GM23248 (cell line): ENCODE data around the gene CALCOCO2. TPM values are rescaled to one million over a fixed set of nuclear protein-coding genes. Genes with fewer than 3 reads are reported as not detected.

Experiments
- DNase-seq: peaks from one replicate; pipeline ENCODE4 v3.0.0-alpha.2; 2015
- H2AFZ ChIP-seq: fragments of 200-600 bp; sonication (generic); 2 replicates; pipeline ENCODE4 v1.6.1; 2016; ENCODE audit warnings: antibody characterized with exemption
- H3F3A ChIP-seq: fragments of 200-600 bp; sonication (generic); 2 replicates; pipeline ENCODE4 v1.6.1; 2016; ENCODE audit warnings: mild to moderate bottlenecking, antibody characterized with exemption, mixed run types; ENCODE audit not compliant: insufficient read depth
- H3K27ac ChIP-seq: fragments of 200-600 bp; sonication (generic); 2 replicates; pipeline ENCODE4 v1.5.1; 2016; ENCODE audit warnings: mild to moderate bottlenecking
- H3K27me3 ChIP-seq: fragments of 200-600 bp; sonication (generic); replicated peaks from 2 replicates; pipeline ENCODE4 v1.6.1; 2016; ENCODE audit warnings: mild to moderate bottlenecking; ENCODE audit not compliant: insufficient read depth
- H3K36me3 ChIP-seq: fragments of 200-600 bp; sonication (generic); 2 replicates; pipeline ENCODE4 v1.6.1; 2016; ENCODE audit warnings: low read depth, mild to moderate bottlenecking
- H3K4me1 ChIP-seq: fragments of 200-600 bp; sonication (generic); 2 replicates; pipeline ENCODE4 v1.6.1; 2016; ENCODE audit warnings: mild to moderate bottlenecking; ENCODE audit not compliant: insufficient read depth
- H3K4me2 ChIP-seq: fragments of 200-600 bp; sonication (generic); one replicate; pipeline ENCODE4 v1.6.1; 2016; ENCODE audit warnings: mild to moderate bottlenecking; ENCODE audit not compliant: unreplicated experiment
- H3K4me3 ChIP-seq: fragments of 200-600 bp; sonication (generic); 2 replicates; pipeline ENCODE4 v1.5.1; 2016; ENCODE audit warnings: mild to moderate bottlenecking
- H3K79me2 ChIP-seq: fragments of 200-600 bp; sonication (generic); 2 replicates; pipeline ENCODE4 v1.6.1; 2016; ENCODE audit warnings: mild to moderate bottlenecking; ENCODE audit not compliant: insufficient read depth
- H3K9ac ChIP-seq: fragments of 200-600 bp; sonication (generic); 2 replicates; pipeline ENCODE4 v1.6.1; 2016; ENCODE audit warnings: mild to moderate bottlenecking
- H3K9me2 ChIP-seq: fragments of 200-600 bp; sonication (generic); 2 replicates; pipeline ENCODE4 v1.6.1; 2016; ENCODE audit warnings: mixed run types, mild to moderate bottlenecking, moderate library complexity; ENCODE audit not compliant: insufficient read depth
- H3K9me3 ChIP-seq: fragments of 200-600 bp; sonication (generic); one replicate; pipeline ENCODE4 v1.6.1; 2017; ENCODE audit warnings: low read depth
- H4K20me1 ChIP-seq: fragments of 200-600 bp; sonication (generic); 2 replicates; pipeline ENCODE4 v1.6.0; 2016; ENCODE audit not compliant: insufficient read depth
- EZH2 ChIP-seq: fragments of 200-600 bp; sonication (generic); IDR thresholded peaks from 2 replicates; pipeline ENCODE4 v1.6.1; 2018; ENCODE audit warnings: antibody characterized with exemption, mild to moderate bottlenecking; ENCODE audit not compliant: insufficient read depth, poor library complexity, severe bottlenecking
- EZH2phosphoT487 ChIP-seq: fragments of 200-600 bp; sonication (generic); IDR thresholded peaks from 2 replicates; pipeline ENCODE4 v1.6.1; 2018; ENCODE audit warnings: antibody characterized with exemption, moderate library complexity, mild to moderate bottlenecking, low read depth; ENCODE audit not compliant: insufficient read depth
- WGBS, 2 experiments: methylation state at CpG; one replicate each; pipeline ENCODE4 v1.1.6; 2015 to 2017; ENCODE audit warnings: low lambda C conversion rate in 2 of 2, low coverage in 1 of 2; ENCODE audit errors: missing lambda C conversion rate in 2 of 2; 5-methylcytosine and 5-hydroxymethylcytosine counted together
- in situ Hi-C: fragments of 300-500 bp; cut with MboI; formaldehyde crosslinking; loops from 2 replicates; pipeline ENCODE4 v1.15.0; 2020
- polyA plus RNA-seq: library from polyadenylated mRNA; unstranded; fragments of >200 nt; fragmentation: Nextera tagmentation; extraction: Ambion mirVana; gene quantifications from 2 replicates; pipeline ENCODE4 v1.2.1, GENCODE V29; 2016
- total RNA-seq: library from RNA; depleted of rRNA; stranded (reverse); fragments of >200 nt; shearing (Covaris generic); gene quantifications from 2 replicates; pipeline ENCODE4 v1.2.3, GENCODE V29; 2014

The CALCOCO2 gene
- total and polyA plus RNA-seq, 2 experiments from 2014 or later: 40.9 to 92.4 TPM

GRCh38 chr17:48878920-48879898, 48.4 kb downstream of the CALCOCO2 start:
- no peaks in the 10 kb centered on the region for H4K20me1 ChIP-seq
- no peak overlapping the region for H2AFZ ChIP-seq
- in situ Hi-C loops: loop anchor here (10.0 kb wide), 1 partner anchor 204 kb away; no protein-coding TSS in a partner anchor
- no peak overlapping the region for H3K9ac ChIP-seq
- no peak for TF ChIP-seq EZH2phosphoT487
- TF ChIP-seq EZH2: no peak
- H3F3A ChIP-seq: no peaks in the 10 kb centered on the region
- H3K9me2 ChIP-seq: no peaks in the 10 kb centered on the region
- 7 to 13% methylated on average over 12 of the region's 12 CpGs for WGBS, 2 experiments
- no peaks in the 10 kb centered on the region for H3K36me3 ChIP-seq
- H3K27ac ChIP-seq: no peak overlapping the region
- H3K9me3 ChIP-seq: no peaks in the 10 kb centered on the region
- no peaks in the 10 kb centered on the region for H3K4me1 ChIP-seq
- H3K4me2 ChIP-seq: no peak overlapping the region
- no peak overlapping the region for H3K4me3 ChIP-seq
- peak; percentile 77 for DNase-seq
- H3K79me2 ChIP-seq: no peaks in the 10 kb centered on the region
- H3K27me3 ChIP-seq: no peaks in the 10 kb centered on the region; the same call in 1 of the 2 replicates

GRCh38 chr17:48882272-48882671, 51.4 kb downstream of the CALCOCO2 start:
- no peak overlapping the region for H3K4me2 ChIP-seq
- 67 to 79% methylated on average over 2 of the region's 2 CpGs for WGBS, 2 experiments
- in situ Hi-C loops: loop anchor here (5.0 kb wide), 1 partner anchor 80 kb away; no protein-coding TSS in a partner anchor

GRCh38 chr17:48883171-48883570, 52.3 kb downstream of the CALCOCO2 start:
- no peaks in the 10 kb centered on the region for H4K20me1 ChIP-seq
- no peak overlapping the region for H3K4me2 ChIP-seq
- H3K4me1 ChIP-seq: no peaks in the 10 kb centered on the region
- no peak for DNase-seq
- no peak overlapping the region for H2AFZ ChIP-seq
- no peaks in the 10 kb centered on the region for H3K27me3 ChIP-seq
- H3K79me2 ChIP-seq: no peaks in the 10 kb centered on the region
- no peaks in the 10 kb centered on the region for H3K9me3 ChIP-seq
- no peak overlapping the region for H3K9ac ChIP-seq
- no peaks in the 10 kb centered on the region for H3K9me2 ChIP-seq
- in situ Hi-C loops: loop anchor here (5.0 kb wide), 1 partner anchor 81 kb away; no protein-coding TSS in a partner anchor
- H3K36me3 ChIP-seq: no peaks in the 10 kb centered on the region
- no peak for TF ChIP-seq EZH2
- no peak for TF ChIP-seq EZH2phosphoT487
- H3K27ac ChIP-seq: no peak overlapping the region
- 60 to 66% methylated on average over 10 of the region's 10 CpGs for WGBS, 2 experiments
- no peak overlapping the region for H3K4me3 ChIP-seq
- no peaks in the 10 kb centered on the region for H3F3A ChIP-seq

More at GRCh38 chr17:48882272-48882671, 51.4 kb downstream of the CALCOCO2 start:
- no peaks in the 10 kb centered on the region for H4K20me1 ChIP-seq
- TF ChIP-seq EZH2phosphoT487: no peak
- no peak for TF ChIP-seq EZH2
- H3K27ac ChIP-seq: no peak overlapping the region
- H3K4me3 ChIP-seq: no peak overlapping the region
- H3K9me3 ChIP-seq: no peaks in the 10 kb centered on the region
- H3K79me2 ChIP-seq: no peaks in the 10 kb centered on the region
- no peak for DNase-seq
- H3K9me2 ChIP-seq: no peaks in the 10 kb centered on the region
- H3K36me3 ChIP-seq: no peaks in the 10 kb centered on the region
- H3K4me1 ChIP-seq: no peaks in the 10 kb centered on the region
- H3K27me3 ChIP-seq: no peaks in the 10 kb centered on the region; the same call in 1 of the 2 replicates
- H3F3A ChIP-seq: no peaks in the 10 kb centered on the region
- no peak overlapping the region for H2AFZ ChIP-seq
- H3K9ac ChIP-seq: no peak overlapping the region

- Histone ChIP-seq H3F3A (no peaks in the 10 kb centered on the region), H3K79me2 (peaks cover 25% of the 10 kb centered on the region), H3K36me3 (no peaks in the 10 kb centered on the region), H2AFZ (no peak overlapping the region), H3K27me3 (no peaks in the 10 kb centered on the region), H3K4me2 (no peak overlapping the region), H4K20me1 (no peaks in the 10 kb centered on the region), H3K9ac (no peak overlapping the region), H3K4me3 (no peak overlapping the region), H3K9me3 (no peaks in the 10 kb centered on the region), H3K27ac (no peak overlapping the region), H3K4me1 (peaks cover 8% of the 10 kb centered on the region; the same call in 1 of the 2 replicates), H3K9me2 (no peaks in the 10 kb centered on the region)
- WGBS, 2 experiments: 87 to 100% methylated on average over 2 of the region's 2 CpGs
- DNase-seq: no peak
- in situ Hi-C loops: no loop called here
- TF ChIP-seq EZH2: no peak
- TF ChIP-seq EZH2phosphoT487: no peak
Measured at GRCh38 chr17:48890086-48890485, 59.3 kb downstream of the CALCOCO2 start.
